NCI-H748 (cell line): ENCODE results near the gene SGMS1.
"Not testable (repeated sequence)": the region's sequence is repeated elsewhere in the genome, so short reads cannot be mapped to it uniquely, and the experiment has no call there.

Experiments
- DNase-seq: peaks from one replicate; lab custom pipeline; 2025; ENCODE audit not compliant: unreplicated experiment; lab: John Stamatoyannopoulos, UW

Gene SGMS1

GRCh38 chr10:50511492-50512213 is 112.1 kb downstream of the SGMS1 start:
- no peak for DNase-seq

GRCh38 chr10:50510517-50511473 is 113.0 kb downstream of the SGMS1 start:
- no peak for DNase-seq

- DNase-seq: no peak
Measured at GRCh38 chr10:50508315-50509051, 115.3 kb downstream of the SGMS1 start.

DNA sequence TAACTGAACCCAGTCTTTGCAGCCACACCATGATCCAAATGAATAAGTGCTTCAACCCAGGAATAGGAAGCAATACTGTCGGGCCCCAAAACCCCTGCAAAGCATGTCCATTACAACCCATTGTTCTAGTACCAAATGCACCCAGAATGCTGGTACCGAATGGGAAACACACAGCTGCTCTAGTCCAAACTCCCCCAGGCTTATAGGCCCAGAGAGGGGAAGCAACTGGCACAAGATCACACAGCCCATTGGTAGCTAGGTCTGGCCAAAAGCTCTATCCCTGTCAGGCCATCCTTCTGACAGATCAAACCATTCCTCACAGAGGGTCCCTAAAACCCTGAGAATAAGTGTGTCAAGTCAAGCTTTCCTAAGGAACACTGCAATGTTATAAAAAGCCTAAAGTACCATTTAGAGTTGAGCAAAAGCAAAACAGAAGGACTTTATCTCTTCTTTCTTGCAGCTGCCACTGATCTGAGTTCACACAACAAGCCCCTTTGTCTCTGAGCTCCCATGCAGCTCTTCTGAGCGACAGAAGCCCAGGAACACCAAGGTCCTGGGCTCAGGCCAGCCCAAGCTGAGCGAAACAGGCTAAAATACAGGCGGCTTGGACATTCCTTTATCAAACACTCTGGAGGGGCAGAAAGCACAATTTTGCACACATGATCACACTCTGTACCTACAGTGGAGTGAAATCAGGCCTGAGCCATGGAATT is 116.7 kb downstream of the SGMS1 start:
- DNase-seq: no peak

GRCh38 chr10:50504389-50504788 is 119.4 kb downstream of the SGMS1 start:
- no peak for DNase-seq

DNA sequence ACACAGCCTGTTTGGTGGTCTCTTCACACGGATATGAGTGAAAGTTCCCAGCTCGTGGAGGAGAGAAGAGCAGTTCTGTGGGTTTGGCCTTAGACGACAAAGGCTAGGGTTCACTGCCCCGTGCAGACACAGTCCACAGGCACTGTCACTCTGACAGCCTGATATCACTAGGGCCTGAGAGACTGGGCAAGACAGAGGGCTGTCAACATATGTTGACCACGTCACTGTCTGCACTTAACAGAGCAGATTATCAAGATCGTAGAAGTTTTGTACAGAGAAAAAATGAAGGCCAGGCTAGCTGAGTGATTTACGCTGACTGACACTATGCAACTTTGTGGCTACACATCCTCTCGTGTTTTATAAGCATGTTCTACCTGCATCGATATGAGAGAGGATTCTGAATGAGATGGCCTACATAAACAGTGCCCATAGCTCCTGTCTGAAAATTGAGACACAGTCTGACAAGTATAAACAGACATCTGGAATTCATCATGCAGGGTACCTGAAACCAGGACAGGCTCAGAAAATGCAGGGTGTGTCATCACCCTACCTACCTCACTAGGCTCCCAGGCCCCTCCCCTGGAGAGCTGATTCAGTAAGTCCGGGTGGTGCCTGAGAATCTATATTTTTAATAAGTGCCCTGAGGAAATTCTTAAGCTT is 120.0 kb downstream of the SGMS1 start:
- DNase-seq: no peak

- not testable (repeated sequence) for DNase-seq
Measured at GRCh38 chr10:50503156-50503555, 120.6 kb downstream of the SGMS1 start.

DNA sequence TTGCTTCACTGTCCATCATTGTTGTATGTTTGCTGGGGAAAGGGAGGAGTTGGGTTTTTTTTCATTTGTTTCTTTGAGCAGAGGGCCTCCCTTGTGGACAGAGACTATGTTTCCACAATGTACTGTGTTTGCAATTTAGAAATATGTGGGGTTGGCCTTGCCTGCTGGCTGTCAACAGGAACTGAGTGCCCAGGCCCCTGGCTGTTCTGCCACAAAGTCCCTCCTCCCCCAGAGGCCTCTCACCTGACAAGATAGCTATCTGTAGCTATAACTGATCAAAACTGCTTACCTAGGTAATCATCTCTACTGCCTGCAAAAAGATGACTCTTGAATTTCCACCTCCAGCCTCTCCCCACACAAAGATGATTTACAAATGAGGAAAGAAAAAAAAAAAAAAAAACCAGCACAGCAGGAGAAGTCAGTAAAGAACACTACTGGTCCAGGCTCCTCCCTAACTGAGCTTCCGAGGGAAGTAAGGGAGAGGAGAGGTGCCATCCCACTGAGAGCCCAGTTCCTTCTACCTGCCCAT is 121.8 kb downstream of the SGMS1 start:
- DNase-seq: no peak

DNA sequence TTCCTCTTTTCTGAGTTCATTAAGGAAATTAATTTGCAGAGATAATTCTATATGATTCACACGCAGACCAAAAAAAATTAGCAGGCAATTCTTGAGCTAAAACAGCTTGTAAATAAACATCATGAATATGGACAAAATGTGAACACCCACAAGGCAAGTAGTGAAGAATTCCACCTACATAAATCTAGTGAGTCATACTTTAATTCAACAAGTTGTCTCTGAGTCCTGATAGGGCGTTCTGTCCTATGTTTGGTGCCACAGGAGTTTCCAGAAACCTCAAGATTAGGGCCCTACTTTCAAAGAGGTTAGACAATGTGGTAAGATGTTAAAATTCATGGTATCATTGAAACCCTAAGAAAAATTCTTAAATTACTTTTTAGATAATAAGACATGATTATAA is 122.3 kb downstream of the SGMS1 start:
- no peak for DNase-seq

DNA sequence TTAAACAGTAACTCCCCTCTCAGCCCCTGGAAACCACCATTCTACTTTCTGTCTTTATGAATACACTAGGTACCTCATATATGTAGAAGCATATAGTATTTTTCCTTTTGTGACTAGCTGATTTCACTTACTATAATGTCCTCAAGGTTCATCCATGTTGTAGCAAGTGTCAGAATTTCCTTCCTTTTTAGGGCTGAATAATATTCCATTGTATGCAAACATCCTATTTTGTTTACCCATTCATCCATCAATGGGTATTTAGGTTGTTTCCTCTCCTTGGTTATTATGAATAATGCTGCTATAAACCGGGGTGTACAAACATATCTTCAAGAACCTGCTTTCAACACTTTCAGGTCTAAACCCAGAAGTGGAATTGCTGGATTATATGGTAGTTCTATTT is 125.3 kb downstream of the SGMS1 start:
- no peak for DNase-seq

DNA sequence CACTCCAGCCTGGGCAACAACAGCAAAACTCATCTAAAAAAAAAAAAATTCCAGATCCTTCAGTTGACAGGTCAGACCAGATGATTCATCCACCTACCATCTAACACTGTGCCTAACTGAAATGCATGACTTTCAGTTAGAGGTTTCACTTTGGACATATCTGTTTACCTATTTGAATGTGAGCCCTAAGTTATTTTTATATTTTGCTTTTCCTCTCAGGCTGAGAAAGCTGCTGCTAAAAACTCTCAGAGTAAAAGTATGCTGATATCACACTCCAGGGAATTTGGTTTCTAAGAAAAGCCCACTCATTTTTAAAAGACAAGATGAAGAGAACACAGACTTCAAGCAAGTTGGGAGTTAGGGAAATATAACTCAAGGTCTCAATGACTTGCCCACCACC is 126.0 kb downstream of the SGMS1 start:
- no peak for DNase-seq

- DNase-seq: no peak
Measured at GRCh38 chr10:50496228-50496627, 127.5 kb downstream of the SGMS1 start.

GRCh38 chr10:50490241-50490640 is 133.5 kb downstream of the SGMS1 start:
- DNase-seq: no peak

- not testable (repeated sequence) for DNase-seq
Measured at GRCh38 chr10:50484550-50484949, 139.2 kb downstream of the SGMS1 start.

DNA sequence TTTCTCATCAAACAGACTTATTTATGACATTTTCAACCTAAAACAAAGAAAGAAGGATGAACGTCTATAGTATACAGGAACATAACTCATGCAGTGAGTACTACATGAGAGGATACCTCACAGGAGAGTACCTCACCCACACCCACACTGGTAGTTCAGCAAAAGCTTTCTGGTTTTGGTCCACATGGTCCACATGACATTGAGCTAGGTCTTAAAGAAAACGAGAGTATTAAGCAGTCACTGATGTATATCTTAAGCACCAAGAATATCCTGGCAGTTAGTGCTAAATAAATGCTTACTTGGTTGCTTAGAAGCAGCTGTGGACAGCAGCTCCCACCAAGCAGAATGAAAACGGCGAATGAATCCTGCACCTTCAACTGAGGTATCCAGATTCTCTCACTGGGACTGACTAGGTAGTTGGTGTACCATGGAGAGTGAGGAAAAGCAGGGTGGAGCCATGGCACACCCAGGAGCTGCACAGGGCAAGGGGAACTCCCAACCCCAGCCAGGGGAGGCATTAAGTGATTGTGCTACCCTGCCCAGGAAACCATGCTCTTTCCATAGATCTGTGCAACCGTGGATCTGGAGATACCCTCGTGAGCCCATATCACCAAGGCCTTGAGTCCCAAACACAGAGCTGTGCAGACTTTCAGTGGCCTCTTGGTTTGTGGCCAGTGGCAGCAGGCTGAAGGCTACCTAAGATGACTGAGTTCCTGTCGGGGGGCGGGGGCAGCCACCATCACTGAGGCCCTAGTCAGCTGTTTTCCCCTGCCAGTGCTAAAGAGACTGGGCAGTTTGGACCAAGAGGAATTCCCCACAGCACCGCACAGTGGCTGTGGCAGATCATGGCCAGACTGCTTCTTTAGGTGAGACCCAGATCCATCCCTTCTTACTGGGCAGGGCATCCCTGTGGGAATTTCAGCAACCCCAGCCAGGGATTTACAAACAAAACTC is 143.4 kb downstream of the SGMS1 start:
- no peak for DNase-seq

DNA sequence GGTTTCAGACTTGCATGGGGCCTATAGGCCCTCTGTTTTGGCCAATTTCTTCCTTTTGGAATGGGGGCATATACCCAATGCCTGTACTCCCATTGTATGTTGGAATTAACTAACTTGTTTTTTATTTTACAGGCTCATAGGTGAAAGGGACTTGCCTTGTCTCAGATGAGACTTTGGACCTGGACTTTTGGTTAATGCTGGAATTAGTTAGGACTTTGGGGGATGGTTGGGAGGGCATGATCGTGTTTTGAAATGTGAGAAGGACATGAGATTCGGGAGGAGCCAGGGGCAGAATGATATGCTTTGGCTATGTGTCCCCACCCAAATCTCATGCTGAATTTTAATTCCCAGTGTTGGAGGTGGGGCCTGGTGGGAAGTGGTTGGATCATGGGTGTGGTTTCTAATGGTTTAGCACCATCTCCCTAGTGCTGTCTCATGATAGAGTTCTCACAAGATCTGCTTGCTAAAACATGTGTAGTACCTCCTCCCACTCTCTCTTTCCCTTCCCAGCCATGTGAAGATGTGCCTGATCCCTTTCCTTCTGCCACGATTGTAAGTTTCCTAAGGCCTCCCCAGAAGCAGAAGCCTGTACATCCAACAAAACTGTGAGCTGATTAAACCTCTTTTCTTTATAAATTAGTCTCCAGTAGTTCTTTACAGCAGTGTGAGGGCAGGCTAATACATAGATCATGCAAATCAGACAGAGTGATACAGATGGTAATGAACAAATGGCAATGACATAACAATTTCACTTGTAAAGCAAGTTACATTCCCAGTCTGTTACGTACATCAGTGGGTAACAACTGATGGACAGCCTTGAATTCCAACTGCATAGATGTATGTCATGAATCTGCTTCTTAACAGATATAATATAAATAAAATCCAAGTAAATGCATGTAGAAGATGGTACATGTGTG is 146.2 kb downstream of the SGMS1 start:
- no peak for DNase-seq

DNA sequence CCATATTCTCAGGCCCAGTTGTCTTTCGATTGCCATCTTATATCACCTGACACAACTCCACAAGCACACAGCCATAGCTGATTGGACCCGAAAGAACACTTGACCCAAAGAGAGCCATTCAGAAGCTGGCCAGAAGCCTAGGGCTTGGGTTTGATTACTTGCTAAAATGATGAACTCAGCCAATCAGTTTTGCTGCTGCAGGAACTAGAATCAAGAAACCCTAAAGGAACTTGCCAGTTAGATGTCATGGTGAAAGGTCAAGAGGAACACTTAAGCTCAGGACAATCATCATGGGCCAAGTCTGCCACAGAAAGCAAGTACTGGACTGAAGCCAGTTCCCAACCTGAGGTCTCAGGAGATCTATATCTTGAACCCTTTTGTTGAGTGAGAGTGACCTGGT is 150.0 kb downstream of the SGMS1 start:
- DNase-seq: no peak

DNA sequence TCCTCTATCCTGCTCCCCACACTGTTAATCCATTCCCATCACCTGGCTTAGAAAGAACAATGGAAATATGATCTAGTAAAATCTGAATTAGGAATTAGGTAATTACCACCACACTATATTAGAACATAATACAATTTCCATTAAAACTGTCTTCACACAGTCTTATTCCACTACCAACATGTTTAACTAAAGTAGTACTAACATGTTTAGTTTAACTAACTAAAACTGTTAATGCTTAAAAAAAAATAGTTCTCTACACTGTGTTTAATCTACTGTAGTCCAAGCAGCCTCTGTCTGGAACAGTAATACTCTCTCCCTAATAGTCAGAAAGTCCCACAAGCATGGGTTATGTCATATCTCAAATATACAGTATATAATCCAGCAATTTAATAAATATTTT is 150.8 kb downstream of the SGMS1 start:
- no peak for DNase-seq
